ENCODE measurements around the gene ADAMTS2. TPM values are rescaled to one million over a fixed set of nuclear protein-coding genes. Genes with fewer than 3 reads are reported as not detected.

ADAMTS2 gene
- total and polyA plus RNA-seq, 2 of the 8 experiments (the other 6 are each of a cell fraction or from before 2014, with no cell fraction given), result 6.6 to 7.3 TPM

- H3K14ac ChIP-seq (ENCODE audit: insufficient read length), result no peak overlapping the region
- H2BK120ac ChIP-seq (replicated peaks; ENCODE audit: low read depth, low read length), result no peak overlapping the region
- no peak overlapping the region for H2AK5ac ChIP-seq (ENCODE audit: low read depth, low read length)
- H2AFZ ChIP-seq (ENCODE audit: low read length), result no peak overlapping the region
- H4K20me1 ChIP-seq (replicated peaks in 1 of 2; ENCODE audit: control insufficient read depth in 1 of 2, insufficient read depth in 2 of 2, low read length in 2 of 2), result no peaks in the 10 kb centered on the region
- 81% methylated on average over 24 of the region's 25 CpGs; no CpG with 5 or more reads in 1 of the 2 experiments for WGBS, 2 experiments (ENCODE audit: extremely low coverage in 1 of 2, insufficient coverage in 1 of 2, insufficient read length in 1 of 2, insufficient replicate concordance in 2 of 2, low coverage in 1 of 2, low lambda C conversion rate in 2 of 2, missing lambda C conversion rate in 1 of 2)
- H4K91ac ChIP-seq (replicated peaks; ENCODE audit: insufficient read length, low read length), result no peak overlapping the region
- no peak overlapping the region for H3K9ac ChIP-seq (replicated peaks in 1 of 4; ENCODE audit: extremely low read depth in 1 of 4, low read depth in 3 of 4, low read length in 3 of 4)
- POLR2A ChIA-PET (ENCODE audit: partially characterized antibody), result no interaction called here
- no peak overlapping the region for H3K56ac ChIP-seq (replicated peaks; ENCODE audit: insufficient read length, low read depth, low read length)
- H3K23me2 ChIP-seq (ENCODE audit: low read depth, low read length), result no peaks in the 10 kb centered on the region
- FAIRE-seq (no peak), DNase-seq (ENCODE audit: low read depth in 1 of 2, low spot score in 2 of 2) (no peak)
- no peaks in the 10 kb centered on the region for H3K79me1 ChIP-seq (ENCODE audit: low read depth, low read length)
- H3K27ac ChIP-seq (ENCODE audit: low read depth, low read length), result no peak overlapping the region
- no peak overlapping the region for H3K4me2 ChIP-seq (ENCODE audit: insufficient read depth in 1 of 2, low read depth in 2 of 2, low read length in 2 of 2)
- no peak overlapping the region for H3K18ac ChIP-seq (ENCODE audit: extremely low read depth, low read length)
- CTCF ChIA-PET (ENCODE audit: partially characterized antibody), result interaction anchor here (0.6 kb wide), 1 partner anchor 1057 kb away, joined by 4 read pairs; no protein-coding TSS in a partner anchor
- H2BK20ac ChIP-seq (ENCODE audit: low read length), result no peak overlapping the region
- no peak overlapping the region for H2BK12ac ChIP-seq (ENCODE audit: low read depth, low read length)
- no peaks in the 10 kb centered on the region for H3K4me1 ChIP-seq (replicated peaks in 1 of 4; ENCODE audit: control insufficient read depth in 3 of 4, insufficient read depth in 4 of 4, low read length in 3 of 4)
- H4K8ac ChIP-seq (ENCODE audit: extremely low read depth, insufficient read depth, low read length), result no peak overlapping the region
- H3K4me3 ChIP-seq (ENCODE audit: extremely low read depth in 1 of 4, insufficient read depth in 2 of 4, low read depth in 3 of 4, low read length in 4 of 4), result no peak overlapping the region
- H3K79me2 ChIP-seq (ENCODE audit: control insufficient read depth in 1 of 2, insufficient read depth in 2 of 2, low read length in 2 of 2), result no peaks in the 10 kb centered on the region
- no peak overlapping the region for H2BK15ac ChIP-seq (ENCODE audit: low read length)
- no peak overlapping the region for H4K5ac ChIP-seq (ENCODE audit: insufficient read length, low read depth, low read length)
- no peak overlapping the region for H2BK5ac ChIP-seq (ENCODE audit: low read depth, low read length)
- no peak overlapping the region for H3K23ac ChIP-seq (ENCODE audit: insufficient read length)
- H3K4ac ChIP-seq (replicated peaks; ENCODE audit: insufficient read length, low read depth, low read length), result no peak overlapping the region
- 0 out of 8 replicates have a peak, but pooled peaks cover 0 to 2% (median 0%) of the 10 kb centered on the region in 4 experiments for H3K36me3 ChIP-seq (ENCODE audit: control insufficient read depth in 2 of 4, insufficient read depth in 4 of 4, low read length in 3 of 4)
- H3K9me3 ChIP-seq (ENCODE audit: insufficient read depth in 2 of 2, low read depth in 1 of 2, low read length in 1 of 2), result peaks cover 26 to 75% of the 10 kb centered on the region in 2 experiments
- H3K27me3 ChIP-seq (replicated peaks in 1 of 4; ENCODE audit: control insufficient read depth in 3 of 4, extremely low read depth in 1 of 4, insufficient read depth in 3 of 4, low read length in 3 of 4), result no peaks in the 10 kb centered on the region
- TF ChIP-seq YY1 (IDR thresholded peaks at IDR 0.05; ENCODE audit: low read depth, low read length) (no peak), SIX5 (IDR thresholded peaks at IDR 0.05; ENCODE audit: low read depth, low read length) (no peak), PHF8 (conservative IDR thresholded peaks at IDR 0.05; ENCODE audit: low read depth, low read length) (no peak), SP2 (IDR thresholded peaks at IDR 0.05; ENCODE audit: low read length) (no peak), CBX5 (IDR thresholded peaks at IDR 0.05; ENCODE audit: low read depth, low read length) (no peak), CREB1 (IDR thresholded peaks at IDR 0.05) (no peak), ATF2 (IDR thresholded peaks at IDR 0.05; ENCODE audit: low read length) (no peak), E2F6 (IDR thresholded peaks at IDR 0.05) (no peak), HDAC6 (IDR thresholded peaks at IDR 0.05; ENCODE audit: low read depth, low read length) (no peak), TAF7 (optimal IDR thresholded peaks at IDR 0.05; ENCODE audit: borderline replicate concordance, low read depth, low read length) (no peak), JUN (IDR thresholded peaks at IDR 0.05; ENCODE audit: low read depth, low read length) (no peak), JUND (IDR thresholded peaks at IDR 0.05; ENCODE audit: low read length) (no peak)
Observed at GRCh38 chr5:179125789-179126505, 219.3 kb downstream of the ADAMTS2 start.
